HTERT RPE-1 (cell line): ENCODE results near the gene FOXE1.

Experiments used
- in situ Hi-C: fragments of 300-500 bp; cut with MboI; formaldehyde crosslinking; loops from 4 replicates; pipeline ENCODE4 v1.14.3; 2020; ENCODE audit warnings: low sequenced_read_pairs

The FOXE1 gene

DNA sequence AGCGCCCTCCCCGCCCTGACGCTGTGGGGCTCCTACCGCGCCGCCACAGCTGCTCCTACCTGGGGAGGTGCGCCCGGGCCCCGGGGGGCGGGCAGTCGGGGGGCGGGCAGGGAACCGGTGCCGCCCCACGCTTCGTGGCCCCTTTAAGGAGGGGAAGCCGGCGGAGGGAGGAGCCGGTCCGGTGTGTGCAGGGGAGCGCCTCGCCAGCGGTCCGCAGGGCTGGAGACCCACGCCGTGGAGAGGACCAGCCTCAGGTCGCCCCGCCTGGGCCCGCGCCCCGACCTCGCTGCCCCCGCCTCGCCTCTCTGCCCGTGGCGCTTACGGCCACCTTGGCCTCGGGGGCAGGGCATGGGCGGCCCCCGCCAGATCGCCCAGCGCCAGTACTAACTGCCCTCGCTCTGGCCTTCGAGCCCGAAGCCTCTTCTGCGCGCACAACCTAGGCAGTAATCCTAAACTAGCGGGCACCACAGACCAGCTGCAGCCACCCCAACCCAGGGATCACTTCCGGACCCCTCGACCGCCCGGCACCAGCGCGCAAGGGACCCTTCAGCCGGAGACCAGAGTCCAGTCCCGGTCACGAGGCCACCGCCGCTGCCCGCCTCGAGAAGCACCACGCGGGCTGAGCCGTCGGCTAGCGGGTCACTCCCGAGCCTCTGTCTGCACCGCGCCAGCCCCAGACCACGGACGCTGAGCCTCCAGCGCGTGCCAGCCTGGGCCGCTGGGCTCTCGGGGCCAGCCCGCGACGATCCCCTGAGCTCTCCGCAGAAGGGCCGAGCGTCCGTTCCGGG lies at the start of gene FOXE1:
TSS of gene FOXE1 (plus strand) at position 171 of the 788 bp plus-strand sequence. CDS start 689 bp downstream, outside the sequence.
- in situ Hi-C loops, result no loop called here

DNA sequence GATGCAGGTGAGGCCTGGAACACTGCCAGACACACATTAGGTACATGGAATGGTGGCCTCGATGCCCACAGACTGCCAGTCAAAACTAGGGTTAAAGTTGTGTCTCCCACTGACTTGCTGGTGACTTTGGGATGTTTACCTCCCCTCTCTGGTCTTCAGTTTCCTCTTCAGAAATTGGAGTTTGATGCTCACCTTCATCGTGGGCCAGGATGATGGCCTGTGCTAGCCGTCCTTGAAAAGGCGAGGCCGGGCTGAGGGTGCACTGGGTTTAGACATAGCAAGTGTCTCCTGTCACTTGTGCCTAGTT lies 49.0 kb upstream of the FOXE1 start:
- in situ Hi-C loops, result no loop called here

DNA sequence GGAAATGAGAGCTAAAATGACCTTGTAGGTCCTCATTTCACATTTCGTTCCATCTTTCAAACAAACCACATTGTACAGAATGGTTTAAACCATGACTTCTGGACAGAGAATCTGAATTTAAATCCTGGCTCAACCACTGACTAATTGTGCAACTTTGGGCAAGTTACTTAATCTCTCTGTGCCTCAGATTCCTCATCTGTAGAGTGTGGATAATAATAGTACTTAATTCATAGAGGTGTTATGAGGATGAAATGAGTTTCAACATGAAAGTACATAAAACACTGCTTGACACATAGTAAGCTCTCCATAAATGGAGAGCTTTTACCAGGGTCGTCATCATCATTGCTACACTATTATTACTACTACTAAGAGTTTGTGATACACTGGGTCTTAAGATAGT lies 46.3 kb upstream of the FOXE1 start:
- in situ Hi-C loops, result no loop called here

DNA sequence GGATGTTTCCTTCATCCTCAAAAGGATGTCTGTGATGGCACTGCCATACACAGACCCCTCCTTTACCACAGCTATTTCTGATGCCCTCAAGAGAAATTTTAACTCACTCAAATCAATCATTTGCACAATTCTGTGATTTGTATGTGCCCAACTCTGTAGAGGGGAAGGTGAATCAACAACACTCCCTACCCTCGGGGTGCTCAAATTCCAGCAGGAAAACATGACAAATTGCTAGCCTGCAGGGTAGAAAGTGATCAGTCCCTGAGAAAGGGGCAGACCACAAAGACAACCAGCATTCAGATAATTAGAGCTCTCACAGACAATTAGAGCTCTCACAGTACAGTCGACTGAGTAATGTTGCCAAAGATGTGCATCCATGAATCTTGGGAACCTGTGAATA lies 45.3 kb upstream of the FOXE1 start:
- in situ Hi-C loops, result no loop called here

DNA sequence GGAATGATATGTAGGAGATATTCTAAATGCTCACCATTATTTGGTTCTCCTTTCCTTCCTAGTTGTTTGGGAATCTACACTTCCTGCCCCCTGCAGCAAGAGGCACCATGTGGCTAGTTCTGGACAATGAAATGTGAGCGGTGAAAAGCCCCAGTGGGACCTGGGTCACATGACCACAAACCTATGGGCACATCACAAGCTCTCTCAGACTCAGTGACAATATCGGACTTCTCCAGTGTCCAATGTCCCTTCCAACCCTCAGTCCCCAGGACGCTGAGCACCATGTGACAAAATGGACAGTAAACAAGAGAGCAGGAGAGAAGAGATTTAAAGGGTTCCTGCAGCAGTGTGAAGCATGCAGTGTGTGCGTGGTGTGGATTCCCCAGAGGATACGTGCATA lies 44.6 kb upstream of the FOXE1 start:
- in situ Hi-C loops, result no loop called here

DNA sequence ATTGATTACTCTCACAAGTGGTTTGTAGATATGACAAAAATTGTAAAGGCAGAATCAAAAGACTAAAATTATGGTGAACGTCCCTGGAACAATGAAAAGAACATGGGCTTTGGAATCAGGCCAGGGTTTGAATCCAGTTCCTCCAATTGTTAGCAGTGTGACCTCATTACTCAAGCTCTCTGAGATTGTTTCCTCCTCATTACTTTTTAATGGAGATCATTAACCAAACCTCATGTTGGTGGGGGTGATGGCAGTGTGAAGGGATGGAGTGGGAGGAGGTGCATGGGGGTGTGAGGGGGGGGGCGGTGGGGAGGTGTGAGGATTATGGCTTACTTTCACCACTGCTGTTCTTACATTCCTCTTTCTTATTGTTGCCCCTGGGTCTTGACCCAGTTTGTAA lies 44.1 kb upstream of the FOXE1 start:
- in situ Hi-C loops, result no loop called here

DNA sequence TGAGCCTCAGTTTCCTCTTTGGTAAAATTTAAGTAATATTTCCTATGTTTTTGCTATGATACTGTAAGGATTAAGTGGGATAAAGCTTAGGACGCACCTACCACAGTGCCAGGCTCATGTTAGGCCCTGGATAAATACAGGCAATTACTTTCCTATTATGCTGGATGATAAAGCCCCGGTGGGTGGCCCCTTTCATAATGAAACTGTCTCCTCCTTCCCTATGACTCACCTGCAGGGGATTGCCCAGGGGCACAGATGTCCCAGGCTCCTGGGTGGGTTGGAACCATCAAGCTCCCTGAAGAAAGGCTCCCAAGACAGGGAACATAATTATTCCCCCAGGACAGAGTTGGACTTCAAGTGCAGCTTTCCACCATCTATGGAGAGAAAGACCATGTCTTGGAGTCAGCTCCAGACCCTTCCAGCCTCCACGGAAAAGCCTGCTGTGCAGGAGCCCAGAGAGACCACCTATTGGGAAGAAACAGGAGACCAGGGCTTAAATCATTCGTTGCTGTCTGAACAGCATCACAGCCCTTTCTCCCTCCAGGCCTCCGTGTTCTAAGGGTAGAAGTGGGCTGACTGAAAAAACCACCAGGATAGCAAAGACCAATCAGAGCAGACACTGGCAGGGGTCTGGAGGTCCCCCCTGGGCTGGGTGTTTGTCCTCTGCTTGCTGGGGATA lies 43.2 kb upstream of the FOXE1 start:
- in situ Hi-C loops, result no loop called here

DNA sequence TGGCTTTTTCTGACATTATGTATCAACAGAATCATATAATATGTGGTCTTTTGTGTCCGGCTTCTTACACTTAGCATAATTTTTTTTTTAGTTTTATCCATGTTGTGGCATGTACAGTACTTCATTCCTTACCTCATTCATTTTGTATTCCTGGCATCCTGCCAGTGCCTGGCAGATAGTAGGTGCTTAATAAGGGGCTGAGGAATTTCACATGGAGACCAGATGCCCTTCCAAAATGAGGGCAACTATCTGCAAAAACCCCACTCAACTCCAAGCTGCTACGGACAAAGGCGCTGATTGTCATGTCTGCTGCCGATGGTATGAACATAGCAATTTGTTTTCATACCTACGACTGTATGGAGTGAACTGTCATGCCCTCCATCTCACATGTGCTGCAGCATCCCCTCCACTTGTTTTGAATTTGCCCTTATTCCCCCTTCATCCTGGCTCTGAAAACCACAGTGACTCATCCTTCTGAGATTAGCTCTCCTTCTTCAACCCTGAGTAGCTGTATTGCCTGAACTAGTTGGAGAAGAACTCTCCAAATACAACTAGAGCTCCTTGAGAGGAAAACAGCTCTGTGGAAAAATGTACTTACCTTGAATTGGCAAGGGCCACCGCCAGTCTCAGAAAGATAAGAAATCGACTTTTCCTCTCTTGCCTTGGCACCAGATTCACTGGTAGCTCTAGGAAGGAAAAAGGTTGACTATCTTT lies 41.3 kb upstream of the FOXE1 start:
- in situ Hi-C loops, result no loop called here

DNA sequence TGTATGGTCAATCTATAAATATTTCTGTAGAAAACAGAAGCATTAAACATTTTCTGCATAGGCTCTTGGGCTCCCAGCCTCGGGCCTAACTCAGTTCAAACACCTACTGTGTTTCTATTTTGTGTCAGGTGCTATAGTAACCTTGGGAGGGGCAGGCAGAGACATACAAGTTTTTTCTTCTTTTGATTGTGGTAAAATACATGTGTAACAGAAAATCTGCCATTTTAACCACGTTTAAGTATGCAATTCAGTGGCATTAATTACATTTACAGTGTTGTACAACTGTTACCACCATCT lies 40.8 kb upstream of the FOXE1 start:
- in situ Hi-C loops, result no loop called here

DNA sequence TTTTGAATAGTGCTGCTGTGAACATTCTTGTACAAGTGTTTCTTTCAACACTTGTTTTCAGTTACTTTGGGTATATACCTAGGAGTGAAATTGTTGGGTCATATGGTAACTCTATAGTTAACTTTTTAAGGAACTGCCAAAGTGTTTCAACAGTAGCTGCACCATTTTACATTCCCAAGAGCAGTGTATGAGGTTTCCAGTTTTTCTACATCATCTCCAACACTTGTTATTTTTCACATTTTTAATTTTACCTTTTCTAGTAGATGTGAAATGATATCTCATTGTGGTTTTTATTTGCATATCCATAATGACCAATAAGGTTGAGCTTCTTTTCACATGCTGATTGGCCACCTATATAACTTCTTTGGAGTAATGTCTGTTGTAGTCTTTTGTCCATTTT lies 40.0 kb upstream of the FOXE1 start:
- in situ Hi-C loops, result no loop called here

DNA sequence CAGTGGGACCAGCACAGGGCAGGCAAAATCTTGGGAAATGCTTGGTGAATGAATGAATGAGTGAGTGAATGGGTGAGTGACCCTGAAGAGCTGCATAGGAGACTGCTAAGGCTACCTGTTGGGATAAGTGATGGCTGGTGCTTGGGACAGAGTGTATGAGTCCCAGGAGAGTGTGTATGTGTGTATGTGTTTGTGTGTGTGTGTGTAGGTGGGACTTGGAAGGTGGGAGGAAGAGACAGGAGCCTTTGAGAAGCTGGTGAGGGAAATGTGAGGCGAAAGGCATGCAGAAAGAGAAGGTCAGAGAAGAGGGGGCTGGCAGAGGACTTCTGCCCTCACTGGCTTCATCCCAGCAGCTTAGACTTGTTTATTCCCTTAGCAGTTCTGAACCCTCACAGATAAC lies 33.3 kb upstream of the FOXE1 start:
- in situ Hi-C loops, result no loop called here

DNA sequence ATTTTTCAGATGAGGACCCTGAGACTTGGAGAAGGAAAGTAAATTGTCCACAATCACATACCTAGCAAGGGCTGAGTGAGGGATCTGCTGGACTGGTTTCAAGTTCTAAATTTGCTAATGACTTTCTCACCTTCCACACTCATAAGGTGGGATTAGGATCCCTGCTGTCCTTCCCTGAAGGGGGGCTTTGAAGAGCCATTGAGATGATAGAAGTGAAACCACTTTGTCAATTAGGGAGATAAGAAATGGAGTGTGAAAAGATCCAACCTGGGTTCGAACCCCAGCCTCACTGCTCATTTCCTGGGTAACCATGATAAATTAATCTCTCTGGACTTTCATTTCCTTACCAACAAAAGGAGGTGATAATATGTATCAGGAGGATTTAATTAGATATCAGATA lies 32.7 kb upstream of the FOXE1 start:
- in situ Hi-C loops, result no loop called here

DNA sequence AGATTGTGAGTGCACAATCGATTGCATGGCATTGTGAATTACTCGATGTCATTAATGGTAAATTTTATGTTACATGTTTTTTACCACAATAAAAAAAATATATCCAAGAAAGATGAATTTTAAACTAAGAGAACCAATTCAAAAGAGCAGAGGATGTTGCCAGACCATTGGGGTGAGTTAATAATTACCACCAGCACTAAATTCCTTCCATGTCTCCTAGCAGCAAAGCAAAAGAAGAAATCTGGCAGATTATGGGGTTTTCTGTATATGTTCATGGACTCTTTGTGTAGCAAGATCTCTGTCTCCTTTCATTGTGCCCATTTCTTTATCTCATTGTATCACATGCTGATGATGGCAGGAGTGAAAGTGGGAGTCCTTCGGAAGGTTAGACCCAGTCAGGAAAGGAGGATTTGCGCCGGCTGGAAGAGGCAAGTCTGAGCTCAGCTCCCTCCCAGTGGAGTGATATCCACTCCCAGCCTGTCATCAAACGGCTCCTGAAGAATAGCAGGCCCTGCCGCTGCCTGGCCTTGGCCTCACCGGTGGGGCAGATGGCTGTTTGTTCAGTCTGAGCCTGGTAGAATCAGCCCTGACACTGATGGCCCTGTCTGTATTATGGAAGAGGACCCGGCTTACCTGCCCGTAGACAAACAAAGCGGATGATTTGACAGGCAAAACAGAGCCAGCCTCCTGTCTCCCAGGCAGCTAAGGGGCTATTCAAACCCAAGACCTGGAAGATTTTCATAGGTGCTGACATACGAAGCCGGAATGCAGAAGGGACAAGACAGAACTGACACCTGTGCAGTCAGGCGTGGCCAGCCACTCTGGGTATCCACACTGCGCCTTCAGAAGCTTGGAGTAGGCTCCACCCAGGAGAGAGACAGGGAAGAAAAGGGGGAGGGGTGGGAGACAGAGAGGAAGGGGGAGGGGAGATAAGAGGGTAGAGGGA lies 21.9 kb upstream of the FOXE1 start:
- in situ Hi-C loops, result no loop called here

DNA sequence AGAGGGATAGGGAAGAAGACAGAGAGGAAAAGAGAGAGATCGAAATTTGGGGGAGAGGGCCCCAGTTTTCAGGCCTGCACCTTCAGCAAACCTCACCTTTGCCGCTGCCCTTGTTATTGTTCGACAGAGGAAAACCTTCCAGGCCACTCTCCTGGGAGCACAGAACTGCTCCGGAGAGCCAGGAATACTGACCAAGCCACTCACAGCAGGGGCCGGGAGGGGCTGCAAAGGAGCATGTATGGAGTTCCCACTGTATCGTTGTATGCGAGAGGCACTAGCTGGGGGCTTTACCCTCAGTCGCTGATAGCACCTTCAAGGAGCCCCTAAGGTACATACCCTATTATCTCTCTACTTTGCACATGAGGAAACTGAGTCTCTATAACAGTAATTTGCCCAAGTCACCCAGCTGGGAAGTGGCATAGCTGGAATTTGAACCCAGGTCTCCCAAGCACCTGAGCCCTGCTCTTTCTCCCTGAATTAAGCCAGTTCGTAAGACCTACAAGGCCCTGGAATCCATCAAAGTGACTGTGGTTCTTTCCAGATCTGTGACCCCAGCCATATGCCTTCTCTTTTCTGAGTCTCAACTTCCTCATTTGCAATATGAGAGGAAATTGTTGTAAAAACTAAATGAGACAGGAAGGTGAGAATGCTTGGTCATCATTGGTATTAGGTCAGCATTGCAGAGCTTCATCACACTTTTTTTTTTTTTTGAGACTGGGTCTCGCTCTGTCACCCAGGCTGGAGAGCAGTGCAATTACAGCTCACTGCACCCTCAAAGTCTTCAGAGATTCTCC lies 21.0 kb upstream of the FOXE1 start:
- in situ Hi-C loops, result no loop called here

DNA sequence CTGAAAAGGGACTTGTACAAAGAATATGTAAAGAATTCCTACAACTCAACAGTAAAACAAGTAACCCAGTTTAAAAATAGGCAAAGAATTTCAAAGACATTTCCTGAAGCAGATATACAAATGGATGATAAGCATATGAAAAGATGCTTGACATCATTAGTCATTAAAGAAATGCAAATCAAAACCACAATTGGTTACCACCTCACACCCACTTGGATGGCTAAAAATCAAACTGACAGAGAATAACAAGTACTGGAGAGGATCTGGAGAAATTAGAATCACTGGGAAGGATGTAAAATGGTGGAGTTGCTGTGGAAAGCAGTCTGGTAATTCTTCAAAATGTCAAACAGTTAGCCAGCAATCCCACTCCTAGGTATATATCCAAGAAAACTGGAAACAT lies 12.5 kb upstream of the FOXE1 start:
- in situ Hi-C loops, result no loop called here

DNA sequence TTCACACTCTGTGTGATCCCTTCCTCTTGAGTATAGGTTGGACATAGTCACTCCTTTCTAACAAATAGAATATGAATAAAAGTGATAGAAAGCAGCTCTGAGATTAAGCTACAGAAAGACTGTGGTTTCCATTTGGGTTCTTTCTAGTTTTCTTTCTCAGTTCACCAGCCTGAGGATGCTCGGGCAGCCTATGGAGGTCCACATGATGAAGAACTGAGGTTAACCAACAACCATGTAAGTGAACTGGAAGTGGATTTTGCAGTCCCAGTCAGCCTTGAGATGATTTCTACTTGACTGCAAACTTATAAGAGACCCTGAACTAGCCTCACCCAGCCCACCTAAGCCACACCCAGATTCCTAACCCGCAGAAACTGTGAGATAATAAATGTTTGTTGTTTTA lies 10.1 kb upstream of the FOXE1 start:
- in situ Hi-C loops, result no loop called here

DNA sequence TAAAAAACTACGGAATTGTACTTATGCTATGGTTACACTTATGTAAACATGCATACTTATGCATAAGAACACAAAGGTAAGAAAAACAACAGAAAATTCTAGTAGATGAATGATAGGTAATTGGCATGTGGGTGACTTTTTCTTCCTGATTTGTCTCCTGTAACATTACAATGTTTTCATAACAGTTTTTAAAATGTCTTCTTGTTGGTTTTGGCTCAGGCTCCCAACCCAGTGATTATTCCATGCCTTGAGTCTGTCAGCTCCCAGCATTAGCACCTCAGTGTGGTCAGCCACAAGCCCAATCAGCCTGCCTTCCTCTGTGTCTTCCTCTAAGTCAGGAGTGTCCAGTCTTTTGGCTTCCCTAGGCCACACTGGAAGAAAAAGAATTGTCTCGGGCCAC lies 7.9 kb upstream of the FOXE1 start:
- in situ Hi-C loops, result no loop called here

DNA sequence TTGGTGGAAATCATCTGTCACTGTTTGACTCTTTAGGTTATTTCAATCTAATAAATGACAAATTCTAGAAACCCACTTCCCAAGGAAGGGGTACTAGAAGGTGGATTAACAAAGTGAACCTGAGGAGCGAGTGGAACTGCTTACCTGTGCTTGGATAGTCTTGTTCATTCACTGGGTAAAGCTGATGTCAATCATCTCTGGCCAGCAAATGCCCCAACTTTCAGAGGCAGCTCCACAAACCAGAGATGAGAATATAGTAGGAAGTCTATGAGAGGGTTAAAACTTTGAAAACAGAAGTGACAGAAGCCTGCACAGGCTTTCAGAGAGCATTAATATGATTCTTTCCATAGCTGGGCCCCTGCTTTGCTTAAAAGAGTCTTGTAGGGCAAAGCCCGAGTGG lies 7.3 kb upstream of the FOXE1 start:
- in situ Hi-C loops, result no loop called here

DNA sequence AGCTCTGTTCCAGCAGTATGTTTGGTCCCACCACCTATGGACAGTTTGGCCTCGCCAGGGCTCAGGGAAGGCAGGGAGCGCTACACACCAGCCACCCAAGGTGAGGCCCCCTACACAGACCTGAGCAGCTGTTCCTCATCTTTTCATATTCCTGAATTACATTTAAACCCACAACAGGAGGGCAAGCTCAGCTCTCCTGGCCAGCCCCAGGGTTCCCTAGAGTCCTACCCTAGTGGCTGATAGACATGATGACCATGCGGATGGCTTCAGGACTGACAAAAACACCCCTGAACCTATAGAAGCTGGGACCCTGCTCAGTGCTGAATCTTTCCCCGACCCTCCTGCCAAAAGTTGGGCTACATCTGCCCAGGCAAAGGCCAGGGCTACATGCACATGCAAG lies 6.7 kb upstream of the FOXE1 start:
- in situ Hi-C loops, result no loop called here

DNA sequence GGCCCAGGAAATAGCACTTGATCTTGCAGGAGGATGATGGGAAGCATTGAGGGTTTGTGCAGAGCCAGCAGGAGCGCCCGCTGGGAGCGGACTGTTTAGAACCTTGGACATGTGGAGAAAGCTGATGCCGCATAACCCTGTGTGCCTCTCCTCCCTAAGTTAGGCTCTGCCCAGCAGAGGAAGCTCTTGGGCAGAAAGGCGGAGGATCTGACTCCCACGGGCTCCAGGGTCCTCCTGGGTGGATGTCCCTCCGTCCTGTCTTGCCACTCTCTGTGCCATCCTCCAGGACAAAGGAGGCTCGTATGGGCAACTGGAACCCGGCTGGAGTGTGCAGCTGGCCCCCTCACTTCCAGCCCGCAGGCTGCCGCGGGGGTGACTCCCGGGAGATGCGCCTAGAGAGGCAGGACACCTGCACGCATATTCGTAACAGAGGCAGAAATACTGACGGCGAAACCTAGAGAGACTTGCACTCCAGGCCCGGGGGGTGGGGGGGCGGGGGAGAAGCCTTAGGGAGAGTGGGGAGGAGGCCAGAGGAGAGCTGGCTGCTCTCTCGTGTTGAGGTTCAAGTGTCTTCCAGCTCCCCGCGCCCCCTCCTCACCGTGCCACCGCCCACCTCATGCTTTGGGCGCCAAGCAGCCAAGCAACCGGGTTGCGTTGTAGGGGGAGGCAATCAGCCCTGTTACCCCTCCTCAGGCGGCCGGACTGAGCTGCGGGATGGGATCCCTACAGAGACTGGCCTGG lies 5.4 kb upstream of the FOXE1 start:
- in situ Hi-C loops, result no loop called here
